Stimulated activated CD4-positive, alpha-beta T cell treated with anti-CD3 and anti-CD28 coated beads, Interleukin-4, amount 100 ng/mL, for 48 hours (primary cell): ENCODE data around the gene ZSCAN5B.

Experiments used
- DNase-seq, 2 donors: peaks; one replicate each; pipeline ENCODE4 v3.0.0-alpha.2; 2020; ENCODE audit warnings: low read depth in 2 of 2

ZSCAN5B gene

DNA sequence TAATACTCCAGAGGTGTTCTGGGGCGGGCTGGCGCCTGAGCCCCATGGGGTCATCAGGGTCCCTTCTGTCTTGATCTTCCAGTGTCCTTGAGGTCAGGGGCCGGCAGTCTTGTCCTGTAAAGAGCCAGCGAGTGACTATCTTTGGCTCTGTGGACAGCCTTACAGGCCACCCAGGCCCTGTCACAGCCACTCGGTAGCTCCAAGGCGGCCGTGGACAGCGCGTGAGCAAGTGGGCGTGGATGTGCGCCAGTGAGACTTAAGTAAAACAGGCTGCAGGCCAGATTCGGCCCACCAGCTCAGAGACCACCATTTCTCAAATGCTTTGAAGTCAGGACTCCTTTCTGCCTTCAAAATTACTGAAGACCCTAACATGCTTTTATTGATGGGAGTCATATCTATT lies 52.8 kb downstream of the ZSCAN5B start:
- DNase-seq, result no peak

DNA sequence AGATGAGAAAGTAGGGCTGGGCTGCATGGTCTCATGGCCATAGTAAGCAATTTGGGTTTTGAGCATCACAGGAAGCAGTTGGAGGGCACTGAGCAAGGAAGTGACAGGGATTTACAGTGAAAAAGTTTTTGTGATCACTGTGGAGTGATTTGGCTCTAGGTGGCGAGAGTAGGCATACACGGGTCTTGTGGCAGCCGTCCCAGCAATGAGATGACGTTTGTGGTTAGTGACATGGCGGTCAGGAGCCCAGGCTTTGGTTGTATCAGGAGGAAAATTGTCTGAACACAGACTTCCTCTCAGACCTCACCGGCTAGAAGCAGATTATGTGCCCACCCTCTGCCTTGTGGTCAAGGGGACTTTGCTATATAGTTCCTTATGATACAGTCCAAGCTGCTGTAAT lies 53.2 kb downstream of the ZSCAN5B start:
- no peak for DNase-seq

DNA sequence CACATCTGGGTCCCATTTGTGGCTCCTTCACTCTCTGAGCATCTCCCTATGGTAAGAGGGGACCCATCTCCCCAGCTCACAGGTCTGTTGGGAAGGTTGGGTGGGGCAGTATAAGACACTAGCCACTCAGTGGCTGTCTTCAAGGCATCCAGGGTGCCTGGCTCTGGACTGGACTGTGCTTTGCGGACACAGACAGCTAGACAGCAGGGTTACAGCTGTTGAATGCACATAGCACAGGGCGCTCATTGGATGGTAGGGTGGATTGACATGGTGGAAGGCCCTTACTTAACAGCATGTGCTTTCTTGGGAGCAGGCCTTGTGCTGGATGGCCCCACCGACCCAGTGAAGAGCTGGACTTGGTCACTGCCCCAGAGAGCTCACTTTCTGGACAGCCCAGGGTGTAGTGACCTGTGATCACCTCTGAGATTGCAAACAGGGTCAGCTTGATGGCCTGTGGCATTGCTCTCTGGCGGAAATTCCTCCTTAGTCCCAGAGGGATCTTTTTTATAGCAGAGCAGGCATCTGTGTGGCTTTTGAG lies 54.6 kb downstream of the ZSCAN5B start:
- DNase-seq, result no peak

DNA sequence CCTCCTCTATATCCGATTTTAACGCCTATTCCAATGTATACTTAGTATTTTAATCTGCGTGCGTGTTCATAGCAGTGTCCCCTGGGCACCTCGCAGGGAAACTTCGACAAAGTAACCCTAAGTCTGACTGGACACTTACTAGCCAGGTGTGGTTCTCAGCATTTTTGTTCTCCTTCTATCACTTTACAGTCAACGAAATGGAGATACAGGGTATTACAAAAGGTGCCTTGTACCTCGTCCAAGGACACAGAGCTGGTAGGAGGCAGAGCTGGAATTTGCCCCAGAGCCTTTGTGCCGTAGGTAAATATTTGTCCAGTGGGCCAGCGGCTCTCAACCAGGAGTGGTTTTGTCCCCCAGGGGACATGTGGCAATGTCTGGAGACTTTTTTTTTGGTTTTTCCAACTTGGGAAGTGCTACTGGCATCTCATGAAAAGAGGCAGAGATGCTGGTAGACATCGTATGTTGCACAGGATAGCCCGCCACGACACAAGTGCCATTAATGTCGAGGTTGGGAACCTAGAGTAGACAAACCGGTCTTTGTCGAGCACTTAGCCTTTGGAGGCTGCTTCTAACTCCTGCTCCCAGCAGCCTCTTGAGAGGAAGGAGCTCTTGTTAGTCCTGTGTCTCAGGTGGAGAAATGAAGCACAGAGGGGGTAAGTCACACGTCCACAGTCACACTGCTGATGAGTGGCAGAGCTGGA lies 55.3 kb downstream of the ZSCAN5B start:
- DNase-seq, result no peak

DNA sequence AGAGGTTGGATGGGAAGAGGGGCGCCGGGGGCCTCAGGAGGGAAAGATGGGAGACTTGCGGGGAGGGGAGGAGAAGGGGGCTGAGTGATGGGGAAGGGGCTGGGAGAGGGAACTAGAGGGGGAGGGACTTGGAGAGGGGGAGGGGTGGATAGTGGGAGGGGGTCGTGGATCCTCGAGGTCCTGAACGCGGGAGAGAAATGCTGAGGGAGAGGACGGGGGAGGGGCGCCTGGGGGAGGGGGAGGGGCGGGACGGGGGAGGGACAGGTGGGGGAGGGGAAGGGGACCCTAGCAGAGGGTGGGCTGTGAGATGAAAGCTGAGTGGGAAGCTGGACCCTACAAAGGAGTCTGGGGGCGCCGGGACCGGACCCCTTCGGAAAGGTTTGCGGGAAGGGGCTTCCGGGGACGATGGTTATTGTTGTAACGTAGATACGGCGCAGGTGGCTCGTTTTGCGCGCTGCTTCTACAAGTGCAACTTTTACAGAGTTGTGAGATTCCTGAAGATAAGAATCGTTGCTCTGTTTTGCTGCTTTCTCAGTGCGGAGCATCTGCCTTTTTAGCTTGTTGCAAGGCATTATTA lies 56.1 kb downstream of the ZSCAN5B start:
- no peak for DNase-seq

DNA sequence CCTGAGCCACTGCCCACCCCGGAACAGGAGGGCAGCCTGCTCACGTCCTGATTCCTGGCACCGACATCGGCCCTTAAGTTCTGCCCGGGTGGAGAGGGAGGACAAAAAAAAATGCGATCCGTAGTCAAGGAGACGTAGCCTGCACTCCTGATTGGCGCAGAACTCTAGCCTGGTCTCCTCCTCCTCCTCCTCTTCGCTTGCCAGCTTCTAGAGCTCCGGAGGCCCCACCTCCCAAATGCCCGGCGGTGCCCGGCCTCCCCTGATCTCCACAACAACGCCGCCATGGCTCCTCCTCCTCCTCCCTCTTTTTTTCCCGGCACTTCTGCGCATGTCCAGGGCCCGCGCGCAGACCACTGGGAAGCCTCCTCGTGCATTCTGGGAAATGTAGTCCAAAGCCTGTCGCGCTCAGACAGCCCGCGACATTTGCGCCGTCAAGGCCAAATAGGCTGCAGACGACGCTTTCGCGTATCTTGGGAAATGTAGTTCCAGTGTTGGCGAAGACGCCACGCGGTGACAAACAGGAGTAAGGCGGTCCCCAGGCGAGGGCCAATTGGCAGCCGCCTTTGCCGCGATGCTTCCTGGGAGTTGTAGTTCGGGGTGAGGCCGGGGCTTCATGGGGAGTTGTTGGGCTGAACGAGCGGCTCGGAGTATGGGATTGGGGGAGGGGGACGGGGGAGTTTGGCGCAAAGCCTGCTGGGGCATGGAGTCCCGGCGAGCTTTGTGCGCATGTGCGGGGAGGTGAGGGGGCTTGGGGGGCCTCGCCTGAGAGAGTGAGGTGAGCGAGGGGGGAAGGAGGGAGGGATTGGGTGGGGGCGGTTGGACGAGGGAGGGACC lies 56.8 kb downstream of the ZSCAN5B start, which contains the start of gene ZNF444:
Gene ZNF444 (plus strand): TSS at position 705 of the 834 bp plus-strand sequence. CDS start 5,625 bp downstream, outside the sequence.
- peak; percentile 96 to 99 for DNase-seq

DNA sequence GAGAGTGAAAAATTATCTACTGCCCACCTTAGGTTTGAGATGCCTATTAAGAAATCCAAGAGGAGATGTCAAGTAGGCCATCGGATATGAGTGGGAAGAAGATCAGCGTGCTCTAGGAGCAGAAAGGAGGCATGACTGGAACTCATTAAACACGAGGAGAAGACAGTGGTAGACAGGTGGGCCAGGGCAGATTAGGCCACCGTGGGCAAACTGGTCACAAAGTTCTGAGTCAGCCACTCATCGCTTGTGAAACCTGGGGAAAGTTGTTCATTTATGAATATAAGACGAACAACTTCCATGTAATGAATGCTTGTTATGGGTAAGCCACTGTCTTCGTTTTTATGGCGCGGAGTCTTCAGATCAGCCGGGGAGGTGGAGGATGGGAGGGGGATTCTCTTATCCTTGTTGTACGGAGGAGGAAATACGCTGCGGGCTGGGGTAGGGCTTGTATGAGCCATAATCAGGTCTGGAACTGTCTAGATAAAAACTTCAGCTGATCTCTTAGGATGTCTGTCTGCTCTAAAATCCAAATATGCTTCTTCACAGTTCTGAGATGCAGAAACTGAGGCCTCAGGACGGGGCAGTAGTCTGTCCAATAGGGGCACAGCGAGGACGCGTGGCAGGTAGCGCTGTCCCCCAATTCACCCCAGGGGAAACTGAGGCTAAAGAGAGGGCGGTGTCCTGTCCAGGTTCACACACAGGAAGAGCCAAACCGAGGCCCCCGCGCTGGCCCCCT lies 57.6 kb downstream of the ZSCAN5B start:
- no peak for DNase-seq
